RPMI8226 (cell line): ENCODE results near the gene ZNF83.

ENCODE experiments used
- DNase-seq: peaks from one replicate; pipeline ENCODE4 v3.0.0-alpha.2; 2015

ZNF83 gene

DNA sequence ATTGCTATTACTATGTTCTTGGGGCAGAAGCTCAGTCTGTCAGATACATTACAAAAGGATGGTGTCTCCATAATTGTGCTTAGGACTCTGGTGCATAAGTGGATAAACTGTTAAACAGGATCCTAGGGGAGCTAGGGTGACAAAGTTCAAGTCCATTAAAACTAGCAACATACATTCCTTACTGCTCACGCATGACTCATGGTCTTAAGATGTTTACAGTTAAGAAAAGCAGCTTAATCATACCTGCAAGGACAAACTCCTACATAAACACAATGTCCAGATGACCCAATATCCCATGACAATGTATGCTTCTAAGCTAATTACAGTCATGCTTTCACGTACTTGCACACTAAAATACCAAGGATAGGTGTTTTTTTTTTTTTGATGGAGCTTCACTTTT is 71.6 kb downstream of the ZNF83 start:
- DNase-seq = no peak

DNA sequence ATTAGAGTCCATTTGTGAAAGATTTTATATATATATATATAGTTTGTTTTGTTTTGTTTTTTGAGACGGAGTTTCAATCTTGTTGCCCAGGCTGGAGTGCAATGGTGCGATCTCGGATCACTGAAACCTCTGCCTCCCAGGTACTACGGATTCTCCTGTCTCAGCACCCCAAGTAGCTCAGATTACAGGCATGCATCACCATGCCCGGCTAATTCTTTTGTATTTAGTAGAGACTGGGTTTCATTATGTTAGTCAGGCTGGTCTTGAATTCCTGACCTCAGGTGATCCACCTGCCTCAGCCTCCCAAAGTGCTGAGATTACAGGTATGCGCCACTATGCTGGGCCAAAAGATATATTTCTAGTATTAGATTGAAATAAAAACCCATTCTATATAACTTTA is 72.0 kb downstream of the ZNF83 start:
- DNase-seq = no peak
